Measurements from ENCODE around the gene AMER1.

Gene AMER1

GRCh38 chrX:64150775-64151174 is 54.7 kb downstream of the AMER1 start:
- H3K4me3 ChIP-seq (replicated peaks; ENCODE audit: low read depth, low read length): no peak overlapping the region
- no peak for DNase-seq (ENCODE audit: extremely low read depth, low read depth)
- TF ChIP-seq CTCF (IDR thresholded peaks at IDR 0.05; ENCODE audit: low read depth, low read length, missing control alignments): no peak

Measured in HFF-Myc (cell line).